OCI-LY7 (cell line): ENCODE measurements around the gene TMEM18. TPM values are rescaled to one million over a fixed set of nuclear protein-coding genes. Genes with fewer than 3 reads are reported as not detected.

ENCODE experiments used
- BruUV-seq: library from RNA; stranded (reverse); fragments of 400-500 nt; replicated peaks from 2 replicates; lab custom pipeline; 2021; lab: Mats Ljungman, UMichigan
- CTCF ChIA-PET: fragments of 300-600 bp; sonication (Branson Sonifier 250); formaldehyde crosslinking; loops from one replicate; lab custom pipeline; 2022; ENCODE audit warnings: antibody characterized with exemption; ENCODE audit not compliant: unreplicated experiment; lab: Charles Lee
- POLR2A ChIA-PET: fragments of 300-600 bp; sonication (Branson Sonifier 250); formaldehyde crosslinking; loops from one replicate; lab custom pipeline; 2022; ENCODE audit warnings: antibody characterized with exemption; lab: Charles Lee
- DNase-seq: peaks from one replicate; pipeline ENCODE4 v3.0.0-alpha.2; 2015; ENCODE audit warnings: low spot score
- H2AFZ ChIP-seq: fragments of 200-600 bp; sonication (generic), shearing (Covaris generic); 2 replicates; pipeline ENCODE4 v1.6.1; 2014; ENCODE audit warnings: mild to moderate bottlenecking, antibody characterized with exemption, low read length, moderate library complexity
- H3K27ac ChIP-seq: fragments of 200-600 bp; sonication (generic); 2 replicates; pipeline ENCODE4 v1.5.1; 2014; ENCODE audit warnings: mixed run types, low read depth, mild to moderate bottlenecking, moderate library complexity, low read length, inconsistent platforms; ENCODE audit not compliant: poor library complexity, severe bottlenecking
- H3K36me3 ChIP-seq: fragments of 200-600 bp; sonication (generic); 2 replicates; pipeline ENCODE4 v1.6.1; 2014; ENCODE audit warnings: mild to moderate bottlenecking, antibody characterized with exemption, low read length, moderate library complexity, mixed read lengths; ENCODE audit not compliant: insufficient read depth
- H3K4me1 ChIP-seq: fragments of 200-600 bp; sonication (generic); 2 replicates; pipeline ENCODE4 v1.5.1; 2014; ENCODE audit warnings: mild to moderate bottlenecking, low read length; ENCODE audit not compliant: insufficient read depth, poor library complexity, severe bottlenecking
- H3K4me2 ChIP-seq: fragments of 200-600 bp; sonication (generic); 2 replicates; pipeline ENCODE4 v1.6.1; 2014; ENCODE audit warnings: mild to moderate bottlenecking, low read length
- H3K4me3 ChIP-seq: fragments of 200-600 bp; sonication (generic); 2 replicates; pipeline ENCODE4 v1.5.1; 2014; ENCODE audit warnings: mild to moderate bottlenecking, low read depth, low read length; ENCODE audit not compliant: poor library complexity, severe bottlenecking
- H3K79me2 ChIP-seq: fragments of 200-600 bp; sonication (generic); 2 replicates; pipeline ENCODE4 v1.6.1; 2016; ENCODE audit warnings: low read depth, mild to moderate bottlenecking, low read length, moderate library complexity, mixed read lengths; ENCODE audit not compliant: insufficient read depth
- H3K9me2 ChIP-seq: fragments of 200-600 bp; sonication (generic); 2 replicates; pipeline ENCODE4 v1.6.1; 2016; ENCODE audit warnings: mild to moderate bottlenecking, low read length, mixed read lengths; ENCODE audit not compliant: insufficient read depth
- H3K9me3 ChIP-seq: fragments of 200-600 bp; sonication (generic); 2 replicates; pipeline ENCODE4 v1.6.1; 2014; ENCODE audit warnings: mild to moderate bottlenecking, mixed run types, low read length, mixed read lengths
- H4K20me1 ChIP-seq: fragments of 200-600 bp; sonication (generic); 2 replicates; pipeline ENCODE4 v1.6.1; 2014; ENCODE audit warnings: mild to moderate bottlenecking, antibody characterized with exemption, low read length, moderate library complexity, mixed read lengths; ENCODE audit not compliant: insufficient read depth
- CTCF ChIP-seq: fragments of 200-600 bp; sonication (generic); conservative IDR thresholded peaks from 2 replicates; pipeline ENCODE4 v1.5.1; 2014; ENCODE audit warnings: mild to moderate bottlenecking, antibody characterized with exemption, low read length, moderate library complexity, mixed read lengths
- EZH2phosphoT487 ChIP-seq: fragments of 200-600 bp; sonication (generic); IDR thresholded peaks from 2 replicates; pipeline ENCODE4 v1.6.1; 2018; ENCODE audit warnings: low read depth, borderline replicate concordance, mild to moderate bottlenecking, mixed run types, antibody characterized with exemption, low read length, moderate library complexity, mixed read lengths
- intact Hi-C: fragments of 100-400 bp; cut with micrococcal nuclease; formaldehyde crosslinking; loops from one replicate; pipeline ENCODE4 v1.10.0; 2022; ENCODE audit not compliant: unreplicated experiment
- total RNA-seq, 2 experiments: library from RNA; depleted of rRNA in 1 of 2; stranded (reverse); fragments of >200 nt in 1 of 2; shearing (Covaris generic) in 1 of 2; gene quantifications; 2 replicates each; pipeline ENCODE4 v1.2.3, GENCODE V29; 2014 to 2022

TMEM18 gene
- total RNA-seq, 2 experiments from 2014 or later, result 18.2 to 31.1 TPM

- ChIA-PET POLR2A (interaction anchor here (0.6 kb wide), 1 partner anchor 8 kb away, joined by 3 read pairs; no protein-coding TSS in a partner anchor), CTCF (no interaction called here)
- Histone ChIP-seq H3K9me2 (no peaks in the 10 kb centered on the region), H3K4me2 (no peak overlapping the region), H4K20me1 (no peaks in the 10 kb centered on the region), H2AFZ (no peak overlapping the region), H3K79me2 (no peaks in the 10 kb centered on the region), H3K4me3 (no peak overlapping the region), H3K4me1 (peaks cover 6% of the 10 kb centered on the region), H3K9me3 (peaks cover 12% of the 10 kb centered on the region; the same call in 1 of the 2 replicates), H3K36me3 (peaks cover 33% of the 10 kb centered on the region), H3K27ac (no peak overlapping the region)
- TF ChIP-seq EZH2phosphoT487 (no peak), CTCF (no peak)
- no TSS peak for BruUV-seq
- no peak for DNase-seq
- intact Hi-C loops, result no loop called here
Measured at GRCh38 chr2:661360-661635, 15.9 kb downstream of the TMEM18 start.

- no peak for TF ChIP-seq EZH2phosphoT487
- no peak for TF ChIP-seq CTCF
- H4K20me1 ChIP-seq, result no peaks in the 10 kb centered on the region
- no peaks in the 10 kb centered on the region for H3K9me2 ChIP-seq
- H3K27ac ChIP-seq, result no peak overlapping the region
- H3K79me2 ChIP-seq, result no peaks in the 10 kb centered on the region
- peaks cover 27% of the 10 kb centered on the region for H3K36me3 ChIP-seq
- no TSS peak for BruUV-seq
- H3K4me3 ChIP-seq, result no peak overlapping the region
- CTCF ChIA-PET, result no interaction called here
- intact Hi-C loops, result no loop called here
- POLR2A ChIA-PET, result interaction anchor here (0.6 kb wide), 1 partner anchor 9 kb away, joined by 3 read pairs; no protein-coding TSS in a partner anchor
- H3K4me1 ChIP-seq, result peaks cover 6% of the 10 kb centered on the region
- peaks cover 9% of the 10 kb centered on the region; the same call in 1 of the 2 replicates for H3K9me3 ChIP-seq
- no peak overlapping the region for H3K4me2 ChIP-seq
- no peak overlapping the region for H2AFZ ChIP-seq
- no peak for DNase-seq
Measured at GRCh38 chr2:660586-661359, 16.4 kb downstream of the TMEM18 start.

- Histone ChIP-seq H3K9me2 (no peaks in the 10 kb centered on the region), H4K20me1 (no peaks in the 10 kb centered on the region), H3K79me2 (no peaks in the 10 kb centered on the region), H3K4me2 (no peak overlapping the region), H3K27ac (no peak overlapping the region), H3K4me1 (peaks cover 6% of the 10 kb centered on the region), H3K9me3 (peaks cover 1% of the 10 kb centered on the region; the same call in 1 of the 2 replicates), H3K4me3 (no peak overlapping the region), H3K36me3 (peaks cover 20% of the 10 kb centered on the region), H2AFZ (no peak overlapping the region)
- TF ChIP-seq CTCF, result no peak
- BruUV-seq, result no TSS peak
- ChIA-PET CTCF (no interaction called here), POLR2A (no interaction called here)
- intact Hi-C loops, result no loop called here
- no peak for DNase-seq
Measured at GRCh38 chr2:660029-660428, 17.2 kb downstream of the TMEM18 start.
